GM19397 (cell line): ENCODE data around the gene FAM228B.
"Not testable (repeated sequence)": the region's sequence is repeated elsewhere in the genome, so short reads cannot be mapped to it uniquely, and the experiment has no call there.

ENCODE experiments used
- ATAC-seq: cut with Tn5 transposase; IDR thresholded peaks from one replicate; pipeline ENCODE4 v1.9.1; 2021; ENCODE audit warnings: mild to moderate bottlenecking, moderate library complexity; ENCODE audit not compliant: unreplicated experiment

Gene FAM228B

DNA sequence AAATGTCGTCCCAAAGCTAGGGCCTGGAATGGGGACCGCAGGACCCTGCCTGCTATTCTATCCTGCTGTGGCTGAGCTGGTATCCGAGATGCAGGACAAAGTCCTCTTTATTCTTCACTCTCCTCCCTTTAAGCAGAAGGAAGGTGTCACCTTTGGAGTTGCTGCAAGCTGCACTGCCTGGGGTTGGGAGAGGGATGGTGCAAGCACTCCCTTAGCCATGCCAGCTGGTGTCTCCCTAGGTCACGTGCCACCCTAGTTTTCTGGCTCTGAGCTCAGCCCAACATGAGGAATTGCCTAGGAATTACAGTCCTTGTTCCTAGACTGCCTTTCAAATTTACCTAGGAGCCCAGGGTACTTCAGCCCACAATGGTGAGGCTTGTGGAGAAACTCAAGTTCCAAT, 30.2 kb downstream of the FAM228B start:
- no peak for ATAC-seq

DNA sequence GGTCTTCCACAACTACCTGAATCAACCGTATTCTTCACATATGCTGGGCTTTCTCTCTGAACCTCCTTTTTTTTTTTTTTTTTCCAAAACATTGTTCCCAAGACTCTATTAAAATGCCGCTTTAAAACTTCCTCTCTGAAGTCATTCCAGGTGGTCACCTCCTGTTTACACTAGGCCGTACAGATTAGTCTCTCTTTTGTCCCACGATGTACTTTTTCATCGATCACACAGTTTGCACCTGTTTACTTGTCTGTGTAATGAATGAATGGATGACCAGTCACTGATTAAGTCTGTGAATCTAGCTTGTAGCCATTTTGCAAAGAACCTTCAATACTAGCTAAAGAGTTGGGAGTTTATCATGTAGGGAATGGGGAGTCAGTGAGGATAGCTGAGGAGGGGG, 34.9 kb downstream of the FAM228B start:
- no peak for ATAC-seq

DNA sequence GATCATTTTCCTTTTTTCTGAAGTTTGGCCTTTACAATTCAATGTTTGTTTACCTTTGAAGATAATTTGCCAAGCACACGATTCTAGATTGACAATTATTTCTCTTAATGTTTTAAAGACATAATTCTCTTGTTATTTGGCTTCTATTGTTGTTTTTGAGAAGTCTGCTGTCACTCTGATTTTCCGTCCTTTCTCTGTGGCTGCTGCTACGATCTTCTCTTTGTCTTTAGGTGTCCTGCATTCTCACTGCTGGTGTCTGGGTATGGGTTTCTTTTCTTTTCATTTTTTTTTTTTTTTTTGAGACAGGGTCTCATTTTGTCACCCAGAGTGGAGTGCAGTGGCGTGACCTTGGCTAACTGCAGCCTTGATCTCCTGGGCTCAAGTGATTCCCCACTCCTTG, 36.4 kb downstream of the FAM228B start:
- ATAC-seq = no peak

DNA sequence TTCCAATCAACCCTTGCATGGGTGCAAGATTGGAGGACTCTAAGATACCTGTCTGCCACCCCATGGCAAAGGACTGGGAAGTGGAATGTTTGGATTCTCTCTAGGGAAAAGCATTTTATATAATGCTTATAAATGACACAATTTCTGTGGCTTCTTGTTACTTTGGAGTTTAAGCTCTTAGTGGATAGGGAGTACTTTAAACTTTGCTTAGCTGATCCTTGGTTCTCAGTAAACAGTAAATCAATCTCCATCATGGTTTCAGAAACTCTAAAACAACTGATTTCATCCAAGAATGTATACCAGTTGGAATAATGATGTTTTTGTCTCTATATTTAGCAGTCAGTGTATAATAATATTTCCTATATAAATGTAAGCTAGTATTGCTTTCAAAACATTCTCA, 37.5 kb downstream of the FAM228B start:
- ATAC-seq = no peak

DNA sequence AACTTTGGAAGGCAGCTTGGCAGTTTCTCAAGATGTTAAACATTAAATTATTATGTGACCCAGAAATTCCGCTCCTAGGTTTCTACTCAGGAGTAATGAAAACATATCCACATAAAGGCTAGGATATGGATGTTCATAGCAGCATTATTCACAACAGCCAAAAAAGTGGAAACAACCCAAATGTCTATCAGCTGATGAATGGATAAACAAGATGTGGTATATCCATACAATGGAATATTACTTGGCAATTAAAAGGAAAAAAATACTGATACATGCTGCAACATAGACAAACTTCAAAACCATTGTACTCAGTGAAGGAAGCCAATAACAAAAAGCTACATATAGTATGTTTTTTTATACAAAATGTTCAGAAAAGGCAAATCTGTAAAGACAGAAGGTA, 39.2 kb downstream of the FAM228B start:
- ATAC-seq = no peak

DNA sequence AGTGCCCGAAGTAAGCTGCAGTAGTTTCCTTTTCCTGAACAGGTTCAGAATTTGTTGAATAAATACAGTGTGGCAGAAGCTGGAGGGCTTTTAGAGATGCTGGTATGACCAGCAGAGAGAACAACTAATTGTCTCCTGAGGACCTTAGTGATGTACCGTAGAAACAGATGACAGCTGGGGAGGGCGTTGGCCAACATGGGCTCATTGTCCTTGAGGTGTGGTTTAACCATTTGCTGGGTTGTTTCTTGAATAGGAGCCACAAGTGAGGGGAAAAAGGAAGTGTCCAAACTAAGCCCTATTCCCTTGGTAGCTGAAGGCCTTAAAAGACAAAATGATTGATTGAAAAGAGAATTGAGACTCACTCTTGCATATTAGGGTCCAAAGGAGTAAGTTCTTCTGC, 39.9 kb downstream of the FAM228B start:
- no peak for ATAC-seq

DNA sequence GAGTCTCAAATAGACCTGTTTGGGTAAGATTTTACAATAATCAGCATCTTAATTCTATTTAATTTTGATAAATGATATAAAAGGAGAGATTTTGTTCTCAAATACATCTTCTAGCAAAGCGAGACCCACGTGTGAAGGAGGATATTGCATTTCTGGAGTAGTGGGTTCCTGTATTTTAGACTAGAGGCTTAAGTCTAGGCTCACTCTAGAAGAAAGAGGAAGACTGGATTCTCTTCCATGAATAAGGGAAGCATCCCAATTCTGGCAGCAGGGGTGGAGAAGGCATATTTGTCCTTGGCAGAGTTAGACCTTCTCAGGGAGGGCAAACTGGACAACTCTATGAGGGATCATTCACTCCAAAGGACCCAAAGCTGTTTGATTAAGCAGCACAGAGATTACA, 40.3 kb downstream of the FAM228B start:
- no peak for ATAC-seq

DNA sequence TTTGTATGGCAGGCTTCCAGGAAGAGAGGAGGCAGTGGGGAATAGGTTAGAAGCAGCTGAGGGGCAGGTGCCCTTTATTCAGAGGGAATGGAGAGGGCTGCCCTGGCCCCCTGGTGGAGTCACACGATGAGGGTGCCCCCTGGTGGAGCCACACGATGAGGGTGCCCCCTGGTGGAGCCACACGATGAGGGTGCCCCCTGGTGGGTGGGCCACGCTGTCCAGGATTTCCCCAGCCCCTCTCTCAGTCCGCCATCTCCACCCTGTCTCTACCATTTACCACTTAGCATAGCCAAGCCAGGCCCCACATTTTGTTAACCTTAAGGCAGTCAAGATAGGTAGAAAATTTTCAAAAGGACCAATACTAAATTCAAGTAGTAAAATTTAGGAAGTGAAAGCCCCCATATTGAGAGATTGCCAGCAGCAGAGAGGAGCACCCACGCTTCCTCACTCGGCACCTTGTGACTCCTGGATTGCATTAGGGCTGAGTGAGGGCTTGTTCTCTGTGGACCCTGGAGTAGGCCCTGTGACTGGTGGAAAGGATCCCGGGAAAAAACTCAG, 41.2 kb downstream of the FAM228B start:
- ATAC-seq = peak; percentile 72

DNA sequence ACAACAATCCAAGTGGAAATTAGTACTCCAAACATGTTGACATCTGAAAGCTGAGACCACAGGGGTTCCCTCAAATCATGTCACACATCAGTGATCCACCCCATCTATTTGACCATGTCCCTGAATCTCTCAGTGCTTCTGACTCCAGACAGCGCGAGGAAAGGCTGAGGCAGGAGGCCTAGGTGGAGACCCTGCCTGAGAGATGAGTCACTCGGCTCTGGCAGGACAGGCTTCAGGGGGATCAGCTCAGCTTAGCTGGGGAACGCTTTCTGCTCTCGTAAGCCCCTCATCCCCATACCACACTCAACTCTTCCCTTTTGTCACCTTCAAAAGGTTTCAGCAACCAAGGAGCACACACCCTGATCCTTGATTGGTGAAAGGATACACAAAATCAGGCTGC, 45.8 kb downstream of the FAM228B start:
- no peak for ATAC-seq

DNA sequence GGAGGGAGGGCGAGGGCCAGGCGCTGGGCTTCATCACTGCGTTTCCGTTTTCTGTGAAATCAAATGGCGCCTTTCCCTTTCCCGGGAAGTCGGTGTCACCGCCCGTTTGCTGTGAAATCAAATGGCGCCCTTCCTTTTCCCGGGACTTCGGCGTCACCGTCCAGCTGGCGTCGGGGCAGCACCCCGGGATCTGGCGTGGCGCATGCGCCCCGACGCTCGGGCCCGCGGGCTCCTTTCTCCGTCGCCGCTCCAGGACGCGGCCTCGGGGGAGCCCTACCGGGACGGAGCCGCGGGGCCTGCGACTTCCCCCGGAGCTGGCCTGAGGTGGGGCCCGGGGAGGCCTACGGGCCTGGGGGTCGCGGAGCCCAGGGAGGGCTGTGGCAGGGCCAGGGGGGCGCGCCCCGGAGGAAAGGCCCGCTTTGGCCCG, 51.6 kb downstream of the FAM228B start, which contains the start of gene FAM228A:
Gene FAM228A (plus strand): TSS at position 203 of the 427 bp plus-strand sequence. CDS start 428 bp downstream, outside the sequence.
- ATAC-seq = no peak

DNA sequence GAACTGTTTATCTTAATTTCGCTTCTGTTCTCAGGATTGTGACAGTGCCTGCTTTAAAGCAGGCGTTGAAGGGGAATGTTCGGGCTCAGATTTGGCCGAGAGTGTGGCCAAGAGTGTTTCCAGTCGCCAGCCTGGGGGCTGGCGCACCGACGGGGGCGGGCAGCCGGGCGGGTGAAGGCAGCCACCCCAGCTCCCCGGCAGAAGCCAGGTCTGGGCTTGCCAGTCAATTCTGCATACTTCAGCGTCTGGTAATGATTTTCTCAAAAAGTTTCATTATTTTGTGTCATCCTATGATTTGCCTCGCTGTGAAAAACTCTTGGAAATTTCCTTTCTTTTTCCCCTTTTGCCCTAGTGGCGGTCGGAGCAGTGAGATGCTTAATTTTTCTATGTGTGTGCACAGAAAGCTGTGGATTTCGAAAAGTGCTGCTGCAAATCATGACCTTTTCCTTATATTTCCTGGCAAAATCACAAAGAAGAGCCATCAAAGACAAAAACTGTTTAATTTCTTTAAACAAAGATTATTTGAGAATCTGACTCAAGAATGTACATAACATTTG, 52.4 kb downstream of the FAM228B start:
- ATAC-seq = no peak

DNA sequence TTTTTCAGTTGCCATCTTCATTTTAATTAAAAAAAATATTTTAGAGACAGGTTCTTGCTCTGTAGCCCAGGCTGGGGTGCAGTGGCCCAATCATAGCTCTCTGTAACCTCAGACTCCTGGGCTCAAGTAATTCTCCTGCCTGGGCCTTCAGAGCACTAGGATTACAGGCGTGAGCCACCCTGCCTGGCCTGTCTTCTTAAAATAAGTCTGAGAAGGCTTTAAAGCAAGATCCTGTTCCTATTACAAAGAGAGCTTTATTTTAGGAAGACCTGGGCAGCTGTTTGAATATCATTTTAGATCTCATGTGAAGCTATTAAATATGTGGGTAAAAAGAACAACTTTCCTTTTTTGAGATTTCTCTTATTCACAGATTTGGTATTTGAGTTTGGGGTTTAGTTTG, 53.1 kb downstream of the FAM228B start:
- no peak for ATAC-seq

DNA sequence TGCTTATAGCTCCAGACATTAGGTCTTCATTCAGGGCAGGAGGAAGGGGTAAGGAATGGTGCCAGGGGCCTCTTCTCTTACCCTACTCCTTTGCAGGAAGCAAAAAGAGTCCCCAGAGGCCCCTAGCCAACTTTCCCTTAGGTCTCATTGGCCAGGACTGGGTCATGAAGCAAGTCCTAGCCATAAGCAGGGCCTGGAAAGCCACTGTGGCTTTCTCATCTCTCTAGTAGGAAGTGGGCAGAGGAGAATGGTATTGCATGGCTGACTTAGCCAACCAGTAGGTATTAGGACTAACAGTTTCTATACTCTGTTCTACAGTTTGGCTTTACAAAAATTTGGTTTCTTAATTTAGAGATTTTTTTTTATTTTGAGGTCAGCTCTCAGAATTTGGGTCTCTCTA, 56.4 kb downstream of the FAM228B start:
- ATAC-seq = no peak

DNA sequence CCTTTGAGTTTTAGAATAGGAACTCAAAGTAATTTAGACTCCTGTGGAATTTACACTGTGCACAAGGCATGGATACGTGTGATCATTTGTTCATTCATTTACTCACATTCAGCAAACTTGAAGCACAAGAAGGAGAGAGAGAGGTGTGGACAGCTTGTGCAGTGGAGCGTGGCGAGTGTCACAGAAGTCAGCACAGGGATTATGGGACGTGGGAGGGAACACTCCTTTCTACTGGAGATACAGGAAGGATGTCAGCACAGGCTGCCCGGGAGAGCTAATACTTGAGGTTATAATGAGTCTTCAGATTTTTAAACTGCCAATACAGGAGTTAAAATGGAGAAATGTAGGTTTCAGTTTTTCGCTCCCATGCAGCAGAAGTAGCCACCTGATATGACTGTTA, 58.6 kb downstream of the FAM228B start:
- no peak for ATAC-seq

DNA sequence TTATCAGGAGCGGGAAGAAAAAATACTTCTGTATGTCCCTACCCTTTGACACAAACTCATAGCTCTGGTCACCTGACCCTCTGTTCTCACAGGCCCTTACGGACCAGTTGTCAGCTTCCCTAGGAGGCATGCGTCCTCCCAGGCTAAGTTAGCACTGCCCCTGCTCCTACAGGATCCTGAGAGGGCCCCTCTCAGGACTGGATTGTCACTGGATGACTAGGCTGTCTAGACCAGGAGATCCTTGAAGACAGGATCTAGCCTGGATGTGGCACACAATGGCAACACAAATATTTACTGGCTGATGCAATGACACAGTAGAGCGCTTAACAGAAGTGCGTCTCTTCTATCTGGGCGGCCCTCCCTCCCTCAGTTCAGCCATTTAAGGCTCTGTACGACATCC, 59.2 kb downstream of the FAM228B start:
- ATAC-seq = no peak

DNA sequence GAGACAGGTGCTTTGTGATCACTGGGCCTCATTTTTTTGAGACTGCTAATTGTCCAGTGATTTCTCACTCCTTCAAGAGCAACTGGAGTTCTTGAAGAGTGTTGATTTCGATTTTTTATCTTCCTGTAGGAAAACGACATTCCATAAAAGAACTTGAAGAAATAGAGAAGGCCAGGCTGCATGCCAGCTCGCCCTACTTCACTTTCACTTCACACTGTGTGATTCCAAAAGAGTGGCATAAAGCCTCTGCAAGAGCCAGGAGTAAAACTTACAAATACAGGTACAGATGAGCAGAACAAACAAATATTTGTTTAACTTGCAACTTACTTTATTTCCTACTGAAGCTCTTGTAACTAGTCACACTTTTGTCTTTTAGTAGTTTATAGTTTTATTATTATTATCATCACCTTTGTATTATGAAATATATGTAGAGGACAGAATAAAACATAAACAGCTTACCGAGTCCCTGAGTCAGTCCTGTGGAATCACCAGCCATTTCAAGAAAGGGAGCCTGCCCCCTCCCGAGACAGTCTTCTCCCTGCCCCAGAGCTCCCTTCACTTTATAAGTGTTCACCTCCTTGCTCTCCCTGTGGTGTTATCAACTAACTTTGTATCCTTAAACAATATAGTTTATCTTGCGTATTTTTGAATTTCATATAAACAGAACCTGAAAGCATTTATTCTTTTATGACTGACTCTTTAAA, 60.2 kb downstream of the FAM228B start:
- ATAC-seq = no peak

DNA sequence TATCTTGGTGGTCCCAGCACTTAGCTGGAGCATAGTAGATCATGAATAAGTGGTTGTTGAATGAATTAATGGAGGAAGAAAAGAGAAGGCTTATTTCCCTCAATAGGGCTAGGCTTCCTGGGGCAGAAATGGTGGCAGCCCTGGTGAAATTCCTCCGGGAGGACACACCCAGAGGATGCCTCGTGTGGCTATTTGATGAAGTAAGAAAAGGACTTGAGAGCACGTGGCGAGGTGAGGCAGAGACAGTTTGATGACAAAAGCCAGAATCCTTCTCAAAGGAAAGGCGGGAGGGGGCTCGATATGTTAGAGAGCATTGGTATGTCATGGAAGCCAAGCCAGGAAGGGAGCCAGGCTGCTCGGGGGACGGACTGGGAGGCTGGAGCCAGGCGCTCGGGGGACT, 66.3 kb downstream of the FAM228B start:
- no peak for ATAC-seq

DNA sequence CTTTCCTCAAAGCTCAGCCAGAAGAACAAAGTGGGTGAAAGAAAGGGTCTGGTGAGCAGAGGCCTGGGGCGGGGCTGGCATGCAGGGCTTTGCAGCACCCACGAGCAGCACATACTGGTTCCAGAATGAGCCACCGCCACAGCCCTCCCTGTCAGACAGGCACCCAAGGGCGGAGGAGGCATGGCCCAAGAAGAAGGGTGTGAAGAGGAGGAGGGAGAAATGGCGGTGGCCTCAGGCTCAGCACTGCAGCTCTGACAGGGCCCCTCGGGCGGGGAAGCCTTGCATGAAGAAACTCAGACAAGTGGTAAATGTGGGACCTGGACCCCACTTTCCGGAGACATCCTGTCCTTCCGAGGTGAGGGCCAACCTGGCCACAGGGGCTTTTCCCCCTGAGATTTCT, 67.2 kb downstream of the FAM228B start:
- ATAC-seq = no peak

DNA sequence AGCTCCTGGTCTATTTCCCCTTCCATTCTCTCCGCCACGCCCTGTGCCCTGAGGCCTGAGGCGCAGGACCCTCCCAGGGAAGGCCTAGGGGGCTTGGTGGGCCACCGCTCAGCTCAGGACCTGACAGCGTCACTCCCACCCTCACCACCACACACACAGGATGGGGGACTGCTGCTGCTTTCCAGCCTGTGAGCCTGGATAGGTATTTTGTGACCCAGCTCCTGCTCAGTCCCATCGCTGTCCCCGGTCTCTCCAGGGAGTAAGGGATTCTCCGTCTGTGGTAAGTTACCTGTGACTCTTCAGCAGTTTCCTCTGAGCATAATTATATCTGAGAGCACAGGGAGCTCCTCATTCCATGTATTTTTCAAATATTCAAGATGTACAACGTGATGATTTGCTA, 67.9 kb downstream of the FAM228B start:
- ATAC-seq = no peak

DNA sequence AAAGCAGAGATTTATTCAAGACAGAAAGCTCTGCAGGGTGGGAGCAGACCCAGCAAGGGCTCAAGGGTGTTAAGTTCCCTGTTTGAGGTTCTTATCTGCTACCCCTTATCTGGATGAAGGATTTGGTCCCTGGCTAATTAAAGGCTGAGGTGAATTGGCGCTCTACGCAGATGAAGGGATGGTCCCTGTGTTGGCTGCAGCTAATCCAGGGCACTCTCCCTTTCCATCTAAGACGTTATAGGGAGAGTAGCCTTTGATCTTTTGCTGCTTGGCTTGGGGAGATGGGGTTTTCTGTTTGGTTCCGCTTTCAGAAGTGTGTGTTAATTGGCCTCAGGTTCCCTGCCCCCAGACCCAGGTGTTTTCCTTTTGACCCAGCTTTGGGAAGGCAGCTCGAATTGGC, 68.6 kb downstream of the FAM228B start:
- no peak for ATAC-seq

DNA sequence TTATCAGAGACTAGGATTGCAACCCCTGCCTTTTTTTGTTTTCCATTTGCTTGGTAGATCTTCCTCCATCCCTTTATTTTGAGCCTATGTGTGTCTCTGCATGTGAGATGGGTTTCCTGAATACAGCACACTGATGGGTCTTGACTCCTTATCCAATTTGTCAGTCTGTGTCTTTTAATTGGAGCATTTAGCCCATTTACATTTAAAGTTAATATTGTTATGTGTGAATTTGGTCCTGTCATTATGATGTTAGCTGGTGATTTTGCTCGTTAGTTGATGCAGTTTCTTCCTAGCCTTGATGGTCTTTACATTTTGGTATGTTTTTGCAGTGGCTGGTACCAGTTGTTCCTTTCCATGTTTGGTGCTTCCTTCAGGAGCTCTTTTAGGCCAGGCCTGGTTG, 73.9 kb downstream of the FAM228B start:
- not testable (repeated sequence) for ATAC-seq

DNA sequence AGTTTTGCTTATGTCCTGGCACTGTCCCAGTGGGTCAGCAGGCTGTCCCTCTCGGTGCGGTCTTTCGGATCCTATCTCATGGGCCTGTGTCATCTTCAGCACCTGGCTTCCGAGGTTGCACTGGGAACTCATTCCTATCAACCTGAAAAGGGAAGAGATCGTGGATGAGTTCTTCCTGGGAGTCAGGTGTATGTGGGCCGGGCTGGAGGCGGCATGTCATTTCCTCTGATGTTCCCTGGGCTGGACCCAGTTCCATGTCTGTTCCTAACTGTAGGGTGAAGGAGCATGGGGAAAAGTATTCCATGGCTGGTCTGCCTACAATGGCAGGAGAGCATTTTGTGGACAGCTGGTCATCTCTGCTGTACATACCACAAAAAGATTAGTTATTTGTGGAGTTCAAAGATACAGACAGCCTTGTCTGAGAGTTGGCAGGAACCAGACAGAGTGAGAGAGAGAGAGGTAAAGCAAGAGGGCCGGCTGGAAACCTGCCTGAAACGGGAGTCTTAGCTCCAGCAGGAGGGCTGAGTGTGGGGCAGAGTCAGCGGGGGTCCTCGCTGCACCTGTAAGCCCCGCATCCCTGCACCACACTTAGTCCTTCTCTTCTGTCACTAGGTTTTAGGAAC, 76.8 kb downstream of the FAM228B start:
- ATAC-seq = no peak
